Ascending aorta (tissue), 2 donors: Measurements from ENCODE around the gene CCL5. TPM values are rescaled to one million over a fixed set of nuclear protein-coding genes. Genes with fewer than 3 reads are reported as not detected.
"Not testable (repeated sequence)": the region's sequence is repeated elsewhere in the genome, so short reads cannot be mapped to it uniquely, and the experiment has no call there.

Experiments used
- DNase-seq, 2 donors: peaks; one replicate each; pipeline ENCODE4 v3.0.0-alpha.2; 2019; ENCODE audit warnings: low spot score in 2 of 2
- H3K27ac ChIP-seq, 2 donors: fragments of 200-600 bp; sonication (generic); one replicate each; pipeline ENCODE4 v1.5.1; 2016 to 2017; ENCODE audit warnings: mild to moderate bottlenecking in 1 of 2
- H3K27me3 ChIP-seq: fragments of 200-600 bp; sonication (generic); one replicate; pipeline ENCODE4 v1.5.1; 2017
- H3K36me3 ChIP-seq, 2 donors: fragments of 200-600 bp; sonication (generic); one replicate each; pipeline ENCODE4 v1.5.1; 2016
- H3K4me1 ChIP-seq, 2 donors: fragments of 200-600 bp; sonication (generic); one replicate each; pipeline ENCODE4 v1.5.1; 2016 to 2017; ENCODE audit warnings: mild to moderate bottlenecking in 1 of 2
- H3K4me3 ChIP-seq, 2 donors: fragments of 200-600 bp; sonication (generic); one replicate each; pipeline ENCODE4 v1.5.1; 2016 to 2017; ENCODE audit warnings: mild to moderate bottlenecking in 1 of 2
- H3K9me3 ChIP-seq, 2 donors: fragments of 200-600 bp; sonication (generic); one replicate each; pipeline ENCODE4 v1.5.1; 2016
- intact Hi-C: fragments of 100-400 bp; cut with DNase I; formaldehyde crosslinking; loops from one replicate; pipeline ENCODE4 v1.15.1; 2023
- total RNA-seq: library from RNA; depleted of rRNA; stranded (reverse); fragments of >200 nt; gene quantifications from one replicate; pipeline ENCODE4 v1.1.0, GENCODE V29; 2016
- TF ChIP-seq, protein P1 (sequence below), 3 experiments: fragments of 200-600 bp in 2 of 3; fragments of 450-650 bp in 1 of 3; sonication (generic) in 2 of 3; IDR thresholded peaks; one replicate each; pipeline ENCODE4 v1.5.1; 2016 to 2019; ENCODE audit warnings: antibody characterized with exemption in 3 of 3, mild to moderate bottlenecking in 1 of 3, moderate library complexity in 1 of 3

Gene CCL5
- total RNA-seq, 1 donor from 2014 or later: 43.2 TPM

DNA sequence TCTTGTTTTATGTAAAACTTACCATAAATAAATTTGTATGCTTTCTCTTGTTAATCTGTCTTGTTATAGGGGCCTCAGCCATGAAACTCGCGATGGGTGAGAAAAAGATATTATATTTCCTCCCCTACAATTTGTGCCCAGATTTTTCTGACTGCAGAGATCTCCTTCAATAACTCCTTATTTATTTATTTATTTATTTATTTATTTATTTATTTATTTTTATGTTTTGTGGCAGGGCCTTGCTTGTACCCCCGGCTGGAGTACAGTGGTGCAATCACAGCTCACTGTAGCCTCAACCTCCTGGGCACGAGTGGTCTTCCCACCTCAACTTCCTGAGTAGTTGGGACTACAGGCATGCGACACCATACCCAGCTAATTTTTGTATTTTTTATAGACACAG lies 23.3 kb upstream of the CCL5 start:
- no peak for DNase-seq

DNA sequence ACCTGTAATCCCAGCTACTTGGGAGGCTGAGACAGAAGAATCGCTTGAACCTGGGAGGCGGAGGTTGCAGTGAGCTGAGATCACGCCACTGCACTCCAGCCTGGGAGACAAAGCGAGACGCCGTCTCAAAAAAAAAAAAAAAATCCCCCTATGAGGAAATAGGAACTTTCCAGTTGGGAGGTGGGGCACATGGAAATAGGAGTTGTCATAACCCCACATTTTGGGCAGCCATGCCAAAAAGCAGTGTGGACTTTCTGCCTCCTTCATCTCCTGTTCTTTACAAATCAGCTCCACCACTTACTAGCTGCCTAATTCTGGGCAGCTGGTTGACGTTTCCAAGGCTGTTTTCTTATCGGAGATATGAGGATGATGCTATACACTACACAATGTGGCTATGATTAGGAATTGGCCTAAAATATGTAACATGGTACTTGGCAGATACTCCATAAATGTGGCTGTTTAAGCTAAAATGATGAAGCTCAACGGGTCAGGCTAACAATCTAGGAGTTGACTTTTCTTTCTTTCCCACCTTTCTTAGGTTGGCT lies 21.5 kb upstream of the CCL5 start:
- H3K4me3 ChIP-seq: no peak overlapping the region
- no peak for DNase-seq
- intact Hi-C loops: no loop called here
- H3K4me1 ChIP-seq: no peaks in the 10 kb centered on the region
- H3K36me3 ChIP-seq: no peaks in the 10 kb centered on the region
- TF ChIP-seq, protein P1, sequence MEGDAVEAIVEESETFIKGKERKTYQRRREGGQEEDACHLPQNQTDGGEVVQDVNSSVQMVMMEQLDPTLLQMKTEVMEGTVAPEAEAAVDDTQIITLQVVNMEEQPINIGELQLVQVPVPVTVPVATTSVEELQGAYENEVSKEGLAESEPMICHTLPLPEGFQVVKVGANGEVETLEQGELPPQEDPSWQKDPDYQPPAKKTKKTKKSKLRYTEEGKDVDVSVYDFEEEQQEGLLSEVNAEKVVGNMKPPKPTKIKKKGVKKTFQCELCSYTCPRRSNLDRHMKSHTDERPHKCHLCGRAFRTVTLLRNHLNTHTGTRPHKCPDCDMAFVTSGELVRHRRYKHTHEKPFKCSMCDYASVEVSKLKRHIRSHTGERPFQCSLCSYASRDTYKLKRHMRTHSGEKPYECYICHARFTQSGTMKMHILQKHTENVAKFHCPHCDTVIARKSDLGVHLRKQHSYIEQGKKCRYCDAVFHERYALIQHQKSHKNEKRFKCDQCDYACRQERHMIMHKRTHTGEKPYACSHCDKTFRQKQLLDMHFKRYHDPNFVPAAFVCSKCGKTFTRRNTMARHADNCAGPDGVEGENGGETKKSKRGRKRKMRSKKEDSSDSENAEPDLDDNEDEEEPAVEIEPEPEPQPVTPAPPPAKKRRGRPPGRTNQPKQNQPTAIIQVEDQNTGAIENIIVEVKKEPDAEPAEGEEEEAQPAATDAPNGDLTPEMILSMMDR (IDR thresholded peaks at IDR 0.05): no peak
- no peaks in the 10 kb centered on the region for H3K9me3 ChIP-seq
- no peak overlapping the region for H3K27ac ChIP-seq
- H3K27me3 ChIP-seq: no peaks in the 10 kb centered on the region

More for the DNA sequence above, 23.3 kb upstream of the CCL5 start:
- no peak overlapping the region for H3K27ac ChIP-seq
- H3K36me3 ChIP-seq: no peaks in the 10 kb centered on the region
- TF ChIP-seq, protein P1 (IDR thresholded peaks at IDR 0.05): no peak
- H3K4me1 ChIP-seq: no peaks in the 10 kb centered on the region
- intact Hi-C loops: no loop called here
- H3K4me3 ChIP-seq: no peak overlapping the region
- no peaks in the 10 kb centered on the region for H3K9me3 ChIP-seq
- no peaks in the 10 kb centered on the region for H3K27me3 ChIP-seq

DNA sequence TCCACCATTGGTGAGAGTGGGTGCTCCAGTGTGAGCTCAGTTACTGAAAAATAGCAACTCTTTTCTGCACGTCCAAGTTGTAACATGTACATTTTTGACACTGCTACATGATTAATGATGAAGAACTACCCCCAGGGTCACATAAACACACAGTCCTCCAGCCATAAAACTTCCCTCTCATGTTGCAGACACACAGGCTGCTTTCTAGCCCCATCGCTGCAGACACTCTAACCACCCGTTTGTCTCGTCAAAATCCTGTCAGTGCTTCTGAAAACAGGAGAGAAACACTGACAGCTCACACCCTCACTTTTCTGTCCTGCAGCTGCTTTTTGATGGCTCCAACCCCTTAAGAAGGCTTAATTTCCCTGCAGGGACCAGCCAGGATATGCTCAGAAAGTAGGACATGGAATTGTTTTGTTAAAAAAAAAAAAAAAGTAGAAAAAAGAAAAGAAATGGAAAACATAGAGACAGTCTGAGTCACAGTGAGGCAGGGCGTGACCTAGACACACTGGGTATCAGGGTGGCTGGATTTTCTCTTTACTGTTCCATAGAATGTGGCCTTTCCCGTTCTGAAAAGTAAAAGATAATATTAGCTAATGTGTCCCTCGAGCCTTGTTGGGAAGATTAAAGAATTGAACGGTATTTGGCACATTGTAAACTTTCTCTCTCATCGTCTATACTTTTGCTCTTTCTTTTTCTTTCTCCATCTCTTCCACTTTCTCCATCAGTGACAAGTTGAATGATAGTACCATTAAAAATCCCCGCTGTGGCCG lies 20.7 kb upstream of the CCL5 start:
- no peaks in the 10 kb centered on the region for H3K4me1 ChIP-seq
- H3K4me3 ChIP-seq: no peak overlapping the region
- no peaks in the 10 kb centered on the region for H3K9me3 ChIP-seq
- intact Hi-C loops: no loop called here
- DNase-seq: no peak
- no peak overlapping the region for H3K27ac ChIP-seq
- no peaks in the 10 kb centered on the region for H3K27me3 ChIP-seq
- TF ChIP-seq, protein P1 (IDR thresholded peaks at IDR 0.05): no peak
- no peaks in the 10 kb centered on the region for H3K36me3 ChIP-seq

DNA sequence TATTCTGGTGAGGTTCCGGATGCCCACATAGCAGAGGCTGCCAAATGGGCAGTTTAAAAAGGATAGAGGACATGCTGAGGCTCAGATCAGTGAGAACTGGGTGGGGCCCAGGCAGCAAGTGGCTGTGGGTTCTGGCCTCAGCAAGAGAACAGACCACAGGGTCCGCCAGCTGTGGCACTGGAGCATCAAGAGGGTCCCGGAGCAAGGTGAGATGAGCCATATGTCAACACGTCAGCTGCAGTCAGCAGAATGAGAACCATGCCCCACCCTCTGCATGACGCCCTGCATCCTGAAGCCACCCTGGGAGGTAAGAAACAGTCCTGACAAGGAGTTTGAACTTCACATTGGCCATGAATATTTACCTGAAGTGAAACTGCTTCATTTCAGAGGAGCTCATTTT lies 20.1 kb upstream of the CCL5 start:
- TF ChIP-seq, protein P1 (IDR thresholded peaks at IDR 0.05): no peak
- no peak for DNase-seq
- Histone ChIP-seq H3K36me3 (no peaks in the 10 kb centered on the region), H3K27me3 (no peaks in the 10 kb centered on the region), H3K4me1 (no peaks in the 10 kb centered on the region), H3K4me3 (no peak overlapping the region), H3K9me3 (no peaks in the 10 kb centered on the region), H3K27ac (no peak overlapping the region)
- intact Hi-C loops: no loop called here

DNA sequence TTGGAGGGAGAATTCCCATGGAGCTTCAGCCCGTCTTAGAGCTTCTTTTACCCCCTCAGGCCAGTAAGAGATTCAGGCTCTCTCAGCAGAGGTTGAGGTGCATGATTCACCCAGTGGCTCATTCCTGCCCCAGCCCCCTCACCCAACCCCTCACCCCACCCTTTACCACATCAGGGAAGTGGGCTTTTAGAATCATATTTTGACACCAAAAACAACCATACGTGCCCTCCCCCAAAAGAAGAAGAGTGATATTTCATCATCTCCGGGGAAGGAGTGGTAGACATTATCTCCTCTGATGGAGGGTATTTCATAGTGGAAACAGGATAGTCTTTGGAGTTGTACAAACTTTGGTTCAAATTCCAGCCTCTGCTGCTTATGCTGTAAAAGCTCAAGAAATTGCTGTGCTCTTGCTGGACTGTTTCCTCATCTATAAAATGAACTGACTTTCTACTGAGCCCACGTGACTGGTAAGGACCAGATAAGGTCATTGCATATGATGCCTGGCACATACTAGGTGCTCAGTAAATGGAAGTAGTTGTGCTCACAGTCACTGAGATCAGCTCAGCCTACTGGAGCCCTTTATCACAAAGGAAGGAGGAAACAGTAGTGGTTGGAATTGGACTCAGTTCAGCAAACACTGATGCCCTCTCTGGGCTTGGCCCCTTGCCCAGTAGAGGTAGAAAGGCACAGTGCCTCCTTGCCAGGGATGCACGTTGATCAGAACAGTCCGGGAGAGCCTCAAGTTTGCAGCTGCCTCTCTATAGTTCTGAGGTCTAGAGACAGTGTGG lies 18.3 kb upstream of the CCL5 start:
- DNase-seq: no peak
- Histone ChIP-seq H3K4me3 (no peak overlapping the region), H3K27ac (no peak overlapping the region), H3K36me3 (no peaks in the 10 kb centered on the region), H3K27me3 (no peaks in the 10 kb centered on the region), H3K4me1 (no peaks in the 10 kb centered on the region), H3K9me3 (no peaks in the 10 kb centered on the region)
- intact Hi-C loops: no loop called here
- TF ChIP-seq, protein P1 (IDR thresholded peaks at IDR 0.05): no peak

DNA sequence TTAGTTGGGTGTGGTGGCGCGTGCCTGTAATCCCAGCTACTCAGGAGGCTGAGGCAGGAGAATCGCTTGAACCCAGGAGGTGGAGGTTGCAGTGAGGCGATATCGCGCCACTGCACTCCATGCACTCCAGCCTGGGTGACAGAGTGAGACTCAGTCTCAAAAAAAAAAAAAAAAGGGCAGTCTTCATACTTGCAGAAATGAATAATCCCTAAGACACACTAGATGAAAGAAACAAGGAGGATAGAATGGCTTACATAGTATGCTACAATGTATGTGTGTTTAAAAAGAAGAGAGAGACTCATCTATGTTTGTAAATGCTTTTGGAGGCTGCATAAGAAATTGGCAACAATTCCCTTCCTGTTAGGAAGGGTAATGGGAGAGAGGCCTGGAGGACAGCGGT lies 17.6 kb upstream of the CCL5 start:
- DNase-seq, H3K27me3 ChIP-seq, H3K36me3 ChIP-seq, H3K9me3 ChIP-seq, intact Hi-C loops, H3K4me3 ChIP-seq, H3K4me1 ChIP-seq, H3K27ac ChIP-seq: not testable (repeated sequence)
